ENCODE results near the gene PRR5L.

The PRR5L gene

GRCh38 chr11:36295926-36296325, at the start of gene PRR5L:
Gene PRR5L (plus strand): TSS chr11:36296288. CDS start chr11:36401122, 104,834 bp downstream.
- Mint-ChIP-seq H3K27me3 (peaks cover 3 to 10% of the 10 kb centered on the region in 2 donors), H3K9me3 (no peaks in the 10 kb centered on the region), H3K36me3 (no peaks in the 10 kb centered on the region), H3K4me3 (no peak within 1 kb of the TSS), H3K4me1 (peaks cover 5 to 8% of the 10 kb centered on the region in 2 donors), H3K27ac (no peak within 1 kb of the TSS)
- ATAC-seq (replicated peaks): no peak
- DNase-seq: no peak

GRCh38 chr11:36247493-36247892, 48.6 kb upstream of the PRR5L start:
- H3K4me1 Mint-ChIP-seq: no peaks in the 10 kb centered on the region
- peaks cover 0 to 5% of the 10 kb centered on the region in 2 donors for H3K9me3 Mint-ChIP-seq
- DNase-seq (no peak), ATAC-seq (replicated peaks) (no peak)
- no peaks in the 10 kb centered on the region for H3K36me3 Mint-ChIP-seq
- H3K27me3 Mint-ChIP-seq: peaks cover 32 to 40% of the 10 kb centered on the region in 2 donors
- H3K27ac Mint-ChIP-seq: no peak overlapping the region
- H3K4me3 Mint-ChIP-seq: no peak overlapping the region

DNA sequence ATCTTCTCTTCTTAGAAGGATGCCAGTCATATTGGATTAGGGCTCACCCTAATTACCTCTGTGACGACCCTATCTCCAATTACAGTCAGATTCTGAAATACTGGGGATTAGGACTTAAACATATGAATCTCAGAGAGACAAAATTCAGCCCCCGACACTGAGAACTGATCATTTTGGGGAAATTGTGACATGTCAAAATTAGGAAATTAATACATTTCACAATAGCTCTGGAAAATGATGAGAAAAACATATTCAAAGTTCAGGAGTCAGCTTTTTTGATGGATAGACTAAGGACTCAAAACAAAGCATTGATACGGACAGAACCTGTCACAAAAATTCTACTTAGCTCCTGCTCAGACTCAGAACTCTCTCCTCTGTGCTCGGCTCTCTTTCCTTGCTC, 47.7 kb upstream of the PRR5L start:
- ATAC-seq (replicated peaks) (no peak), DNase-seq (no peak)
- Mint-ChIP-seq H3K36me3 (no peaks in the 10 kb centered on the region), H3K4me1 (no peaks in the 10 kb centered on the region), H3K27ac (no peak overlapping the region), H3K27me3 (peaks cover 37 to 44% of the 10 kb centered on the region in 2 donors), H3K4me3 (no peak overlapping the region), H3K9me3 (peaks cover 0 to 5% of the 10 kb centered on the region in 2 donors)

GRCh38 chr11:36249246-36249645, 46.8 kb upstream of the PRR5L start:
- Mint-ChIP-seq H3K27me3 (peaks cover 41 to 47% of the 10 kb centered on the region in 2 donors), H3K4me3 (no peak overlapping the region), H3K27ac (no peak overlapping the region), H3K36me3 (no peaks in the 10 kb centered on the region), H3K4me1 (no peaks in the 10 kb centered on the region), H3K9me3 (peaks cover 0 to 5% of the 10 kb centered on the region in 2 donors)
- ATAC-seq (replicated peaks) (no peak), DNase-seq (no peak)

GRCh38 chr11:36251823-36252222, 44.3 kb upstream of the PRR5L start:
- Mint-ChIP-seq H3K9me3 (peaks cover 0 to 5% of the 10 kb centered on the region in 2 donors), H3K36me3 (no peaks in the 10 kb centered on the region), H3K27ac (no peak overlapping the region)

DNA sequence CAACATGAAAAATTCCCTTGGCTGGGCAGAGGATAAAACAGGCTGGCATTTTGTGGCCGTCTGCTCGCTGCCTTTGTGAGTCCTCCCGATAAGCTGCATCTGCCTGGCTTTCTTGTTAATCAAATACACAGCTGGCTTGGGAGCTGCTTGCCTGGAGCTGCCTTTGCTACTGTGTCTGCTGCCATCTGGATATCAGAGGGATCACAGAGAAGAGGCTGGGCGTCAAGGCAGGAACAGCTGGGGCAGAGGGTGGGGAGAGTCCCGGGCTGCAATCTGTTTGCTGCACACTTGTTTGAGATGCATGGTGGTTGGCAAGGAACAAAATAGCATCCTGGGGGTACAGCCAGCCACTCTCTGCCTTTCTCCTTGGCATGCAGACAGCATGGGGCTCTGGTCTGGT, 42.9 kb upstream of the PRR5L start:
- ATAC-seq (replicated peaks) (no peak), DNase-seq (no peak)
- H3K4me3 Mint-ChIP-seq: no peak overlapping the region
- H3K36me3 Mint-ChIP-seq: no peaks in the 10 kb centered on the region
- H3K4me1 Mint-ChIP-seq: no peaks in the 10 kb centered on the region
- H3K27me3 Mint-ChIP-seq: peaks cover 34 to 38% of the 10 kb centered on the region in 2 donors
- H3K27ac Mint-ChIP-seq: no peak overlapping the region
- peaks cover 0 to 5% of the 10 kb centered on the region in 2 donors for H3K9me3 Mint-ChIP-seq

More at GRCh38 chr11:36251823-36252222, 44.3 kb upstream of the PRR5L start:
- ATAC-seq (replicated peaks): no peak
- no peaks in the 10 kb centered on the region for H3K4me1 Mint-ChIP-seq
- no peak overlapping the region for H3K4me3 Mint-ChIP-seq
- H3K27me3 Mint-ChIP-seq: peaks cover 32 to 41% of the 10 kb centered on the region in 2 donors
- no peak for DNase-seq

DNA sequence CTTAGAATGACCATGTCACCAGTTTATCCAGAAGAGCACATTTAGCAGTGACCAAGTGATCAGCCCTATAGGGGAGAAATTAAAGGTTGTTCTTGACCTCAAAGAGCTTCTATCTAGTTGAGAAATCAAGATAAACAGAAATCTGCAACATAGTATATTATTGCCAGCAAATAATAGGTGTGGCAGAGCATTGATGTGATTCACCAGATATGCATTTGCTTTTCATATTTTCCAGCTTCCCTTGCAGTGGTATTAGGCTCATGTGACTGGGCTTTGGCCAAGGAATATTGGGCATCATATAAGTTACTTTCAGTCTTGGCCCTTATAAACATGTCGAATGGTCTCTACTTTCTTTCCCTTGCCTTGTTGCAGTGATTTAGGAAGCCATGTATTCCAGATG, 41.4 kb upstream of the PRR5L start:
- DNase-seq (no peak), ATAC-seq (replicated peaks) (no peak)
- no peaks in the 10 kb centered on the region for H3K36me3 Mint-ChIP-seq
- peaks cover 0 to 5% of the 10 kb centered on the region in 2 donors for H3K9me3 Mint-ChIP-seq
- H3K4me3 Mint-ChIP-seq: no peak overlapping the region
- no peaks in the 10 kb centered on the region for H3K4me1 Mint-ChIP-seq
- H3K27me3 Mint-ChIP-seq: peaks cover 46 to 49% of the 10 kb centered on the region in 2 donors
- H3K27ac Mint-ChIP-seq: no peak overlapping the region

DNA sequence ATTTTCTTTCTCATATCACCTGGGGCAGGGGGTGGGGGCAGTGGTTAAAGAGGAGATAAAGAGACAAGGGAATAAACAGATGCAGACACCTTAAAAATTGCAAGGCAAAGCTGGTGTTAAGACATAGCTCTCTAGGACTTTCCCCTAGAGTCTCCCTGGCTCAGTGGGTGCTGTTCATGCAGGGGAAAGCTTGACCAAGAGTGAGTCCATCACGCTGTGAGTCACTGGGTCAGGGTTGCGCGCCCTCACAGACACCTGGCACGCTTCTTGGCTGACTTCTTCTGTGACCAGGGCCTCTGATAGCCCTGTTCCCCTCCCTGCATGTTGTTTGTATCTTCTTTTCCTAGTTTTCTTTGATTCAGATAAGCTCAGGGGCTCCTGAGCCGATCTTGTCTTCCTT, 38.7 kb upstream of the PRR5L start:
- no peak overlapping the region for H3K27ac Mint-ChIP-seq
- ATAC-seq (replicated peaks): no peak
- H3K4me3 Mint-ChIP-seq: no peak overlapping the region
- DNase-seq: no peak
- H3K4me1 Mint-ChIP-seq: no peaks in the 10 kb centered on the region
- peaks cover 43 to 48% of the 10 kb centered on the region in 2 donors for H3K27me3 Mint-ChIP-seq
- no peaks in the 10 kb centered on the region for H3K9me3 Mint-ChIP-seq
- H3K36me3 Mint-ChIP-seq: no peaks in the 10 kb centered on the region

DNA sequence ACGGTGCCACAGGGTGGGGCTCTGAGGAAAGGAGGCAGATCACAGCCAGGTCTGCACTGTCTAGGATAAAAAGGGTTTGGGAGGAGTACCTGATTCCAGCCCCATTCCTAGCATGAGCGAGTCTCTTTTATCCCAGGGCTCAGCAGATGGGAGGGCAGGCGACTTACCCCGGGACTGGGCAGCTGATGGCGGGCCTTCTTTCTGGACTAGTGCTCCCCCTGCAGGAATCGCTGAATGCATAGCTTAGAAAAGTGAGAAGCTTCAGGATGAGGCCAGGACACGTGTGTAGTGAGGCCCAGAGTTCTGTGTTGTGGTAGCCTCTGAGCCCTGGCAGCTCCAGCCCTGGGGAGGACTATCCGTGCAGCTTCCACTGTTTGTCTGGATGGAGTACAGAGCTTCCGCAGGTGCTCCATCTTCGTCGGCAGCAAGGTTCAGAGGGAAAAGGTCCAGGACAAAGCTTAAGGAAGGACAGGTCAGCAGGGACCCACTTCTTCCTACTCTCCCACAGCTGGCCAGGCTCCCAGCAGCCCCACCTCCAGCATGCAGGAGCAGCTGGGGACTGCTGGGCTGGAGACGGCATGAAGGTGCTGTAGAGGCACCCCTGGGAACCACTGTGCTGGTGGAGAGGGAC, 37.2 kb upstream of the PRR5L start:
- no peaks in the 10 kb centered on the region for H3K36me3 Mint-ChIP-seq
- H3K27me3 Mint-ChIP-seq: peaks cover 39 to 49% of the 10 kb centered on the region in 2 donors
- no peak overlapping the region for H3K4me3 Mint-ChIP-seq
- no peaks in the 10 kb centered on the region for H3K4me1 Mint-ChIP-seq
- DNase-seq: no peak
- ATAC-seq (replicated peaks): peak; percentile 65 to 71
- H3K27ac Mint-ChIP-seq: no peak overlapping the region
- no peaks in the 10 kb centered on the region for H3K9me3 Mint-ChIP-seq

DNA sequence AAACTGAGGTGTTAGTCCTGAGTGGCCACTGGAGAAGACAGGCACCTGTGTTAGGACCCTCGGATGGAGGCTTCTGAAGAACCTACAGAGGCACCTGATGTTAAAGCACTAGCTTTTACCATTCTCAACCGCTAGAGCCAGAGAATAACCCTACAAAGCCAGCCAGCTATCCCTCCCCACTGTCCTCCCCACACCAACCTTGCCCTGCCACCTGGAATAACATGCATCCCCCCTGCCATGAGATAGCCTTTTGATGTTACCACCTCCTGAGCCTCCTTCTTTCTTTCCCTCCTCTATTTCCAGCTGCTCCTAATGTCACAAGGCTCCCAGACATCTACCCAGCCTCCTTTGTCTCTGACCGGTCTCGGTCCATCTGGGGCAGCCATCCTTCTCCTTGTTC, 35.0 kb upstream of the PRR5L start:
- peaks cover 39 to 48% of the 10 kb centered on the region in 2 donors for H3K27me3 Mint-ChIP-seq
- no peak for DNase-seq
- no peak overlapping the region for H3K4me3 Mint-ChIP-seq
- H3K27ac Mint-ChIP-seq: no peak overlapping the region
- no peak for ATAC-seq (replicated peaks)
- H3K9me3 Mint-ChIP-seq: no peaks in the 10 kb centered on the region
- H3K36me3 Mint-ChIP-seq: no peaks in the 10 kb centered on the region
- H3K4me1 Mint-ChIP-seq: no peaks in the 10 kb centered on the region

DNA sequence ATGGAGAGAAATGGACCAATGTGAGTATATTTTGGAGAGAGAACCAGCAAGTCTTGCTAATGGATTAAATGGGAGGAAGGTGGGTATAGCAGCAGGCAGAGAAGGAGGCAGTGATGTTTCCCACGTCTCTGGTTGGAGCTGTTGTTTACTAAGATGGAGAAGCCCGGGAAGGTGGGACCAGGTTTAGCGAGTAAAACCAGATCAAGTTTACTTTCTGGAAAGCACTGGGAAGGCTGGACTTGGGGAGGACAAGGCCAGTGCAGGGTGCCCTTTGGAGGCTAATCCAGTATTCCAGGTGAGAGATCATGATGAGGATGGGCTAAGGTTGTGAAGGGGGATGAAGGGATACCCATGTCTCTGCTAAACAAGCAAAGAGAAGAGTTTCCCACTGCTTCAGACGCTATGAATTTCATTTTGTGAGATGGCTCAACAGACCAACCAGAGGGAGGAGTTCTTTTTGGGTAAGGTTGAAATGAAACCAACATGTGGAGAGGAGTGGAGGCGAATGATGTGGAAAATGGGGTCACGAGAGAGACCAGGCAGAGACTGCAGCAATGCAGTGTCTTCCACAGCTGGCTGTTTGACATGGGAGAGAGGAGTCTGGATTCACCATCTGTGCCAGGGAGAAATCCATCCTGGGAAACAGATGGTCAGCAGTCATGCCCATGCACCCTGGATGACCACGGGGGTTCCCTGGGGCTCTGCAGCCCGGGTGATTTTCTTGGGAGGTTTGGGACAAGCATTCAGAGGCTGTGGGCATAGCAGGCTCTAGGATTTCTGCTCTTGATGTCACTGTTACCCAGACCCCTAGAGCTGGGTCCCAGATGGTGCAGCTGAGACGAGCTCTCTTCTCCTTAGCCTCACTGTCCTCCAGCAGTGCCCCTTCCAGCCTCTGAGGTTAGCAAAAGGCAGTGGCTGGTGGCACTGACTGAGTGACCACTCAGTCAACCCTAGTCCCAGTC, 31.8 kb upstream of the PRR5L start:
- DNase-seq: no peak
- no peak overlapping the region for H3K27ac Mint-ChIP-seq
- H3K9me3 Mint-ChIP-seq: no peaks in the 10 kb centered on the region
- no peaks in the 10 kb centered on the region for H3K36me3 Mint-ChIP-seq
- no peak overlapping the region for H3K4me3 Mint-ChIP-seq
- H3K27me3 Mint-ChIP-seq: peaks cover 19 to 28% of the 10 kb centered on the region in 2 donors
- no peaks in the 10 kb centered on the region for H3K4me1 Mint-ChIP-seq
- no peak for ATAC-seq (replicated peaks)

- Mint-ChIP-seq H3K4me1 (no peaks in the 10 kb centered on the region), H3K27ac (no peak overlapping the region), H3K4me3 (no peak overlapping the region), H3K36me3 (no peaks in the 10 kb centered on the region), H3K27me3 (peaks cover 15 to 24% of the 10 kb centered on the region in 2 donors), H3K9me3 (no peaks in the 10 kb centered on the region)
- DNase-seq (no peak), ATAC-seq (replicated peaks) (no peak)
Observed at GRCh38 chr11:36264973-36265344, 31.1 kb upstream of the PRR5L start.

DNA sequence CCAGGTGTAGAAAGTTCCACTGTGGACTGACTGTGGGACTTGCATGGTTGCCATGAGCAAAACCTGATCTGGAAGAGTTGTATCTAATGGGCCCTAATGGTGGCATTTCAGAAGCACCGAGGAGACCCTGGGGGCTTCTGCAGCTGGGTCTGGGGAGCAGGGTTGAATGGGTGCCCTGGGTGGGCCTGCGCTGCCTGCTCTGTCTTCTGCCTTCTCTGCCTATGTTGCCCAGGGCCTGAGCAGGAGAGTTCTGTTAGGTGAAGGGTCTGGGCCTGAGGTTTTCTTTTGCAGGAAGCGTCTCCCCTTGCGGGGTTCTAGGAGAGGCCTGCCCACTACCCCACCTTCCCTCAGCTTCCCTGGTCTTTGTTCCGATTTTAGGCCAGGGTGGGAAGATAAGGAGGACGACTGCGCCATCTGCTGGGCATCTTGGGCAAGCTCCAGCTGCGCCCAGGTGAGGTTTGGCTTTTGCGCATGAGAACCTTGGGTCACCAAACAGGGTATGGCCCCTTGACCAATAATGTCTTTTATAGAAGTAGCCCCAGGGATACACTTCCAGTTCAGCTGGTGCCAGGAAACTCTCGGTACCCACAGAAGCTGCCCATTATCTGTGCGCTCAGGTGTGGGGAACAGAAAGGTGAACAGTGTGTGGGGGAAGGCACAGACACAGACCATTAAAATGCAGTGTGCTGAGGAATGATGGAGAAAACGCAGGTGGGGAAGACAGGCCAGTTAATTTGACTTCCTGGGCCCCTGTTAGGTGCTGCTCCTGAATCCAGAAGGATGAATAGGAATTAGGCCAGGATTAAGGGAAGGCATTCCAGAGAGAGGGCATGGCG, 30.1 kb upstream of the PRR5L start:
- DNase-seq (peak; percentile 34), ATAC-seq (replicated peaks) (peak; percentile 83)
- Mint-ChIP-seq H3K27ac (no peak overlapping the region), H3K27me3 (peaks cover 10 to 18% of the 10 kb centered on the region in 2 donors), H3K4me1 (no peaks in the 10 kb centered on the region), H3K4me3 (no peak overlapping the region), H3K9me3 (no peaks in the 10 kb centered on the region), H3K36me3 (peaks cover 2 to 9% of the 10 kb centered on the region in 2 donors)

DNA sequence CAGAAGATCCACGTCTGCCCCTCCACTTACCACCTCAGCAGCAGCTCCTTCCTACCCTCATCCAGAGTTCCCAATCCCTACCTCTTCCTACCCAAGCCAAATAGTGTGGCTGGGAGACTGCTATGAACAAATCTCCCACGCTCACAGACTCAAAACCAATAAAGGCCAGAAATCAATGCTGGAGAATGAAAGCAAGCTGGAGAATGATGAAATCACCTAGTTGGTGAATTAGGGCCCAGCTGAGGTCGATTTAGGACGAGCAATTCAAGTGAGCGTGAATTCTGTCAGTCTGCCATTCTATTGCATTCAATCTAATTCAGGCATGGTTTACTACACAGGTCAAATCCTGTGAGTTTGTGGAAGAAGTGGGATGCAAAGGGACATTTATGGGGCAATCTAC, 29.3 kb upstream of the PRR5L start:
- peaks cover 5 to 11% of the 10 kb centered on the region in 2 donors for H3K27me3 Mint-ChIP-seq
- ATAC-seq (replicated peaks): no peak
- no peaks in the 10 kb centered on the region for H3K4me1 Mint-ChIP-seq
- no peak overlapping the region for H3K27ac Mint-ChIP-seq
- no peaks in the 10 kb centered on the region for H3K9me3 Mint-ChIP-seq
- H3K36me3 Mint-ChIP-seq: peaks cover 8 to 17% of the 10 kb centered on the region in 2 donors
- no peak for DNase-seq
- no peak overlapping the region for H3K4me3 Mint-ChIP-seq

All from stimulated activated naive B cell treated with anti-CD40 and anti-IgM and Interleukin-4, amounts not matched to agents 10 μg/mL and 1 μg/mL and 100 μg/mL, for 72 hours (primary cell).